Spinal cord (tissue), 10 donors: ENCODE data around the gene APEH. TPM values are rescaled to one million over a fixed set of nuclear protein-coding genes. Genes with fewer than 3 reads are reported as not detected.
"Not testable (repeated sequence)": the region's sequence is repeated elsewhere in the genome, so short reads cannot be mapped to it uniquely, and the experiment has no call there.

Experiments
- DNase-seq, 6 donors: peaks; one replicate each; pipeline versions ENCODE4 v3.0.0 to v3.0.0-alpha.2; 2013 to 2015; ENCODE audit warnings: low spot score in 6 of 6, low read depth in 4 of 6
- H3K27ac ChIP-seq: one replicate; pipeline ENCODE4 v1.5.1; 2013; ENCODE audit warnings: low read depth, low read length, control low read depth
- H3K27me3 ChIP-seq: one replicate; pipeline ENCODE4 v1.6.1; 2013; ENCODE audit warnings: low read length; ENCODE audit not compliant: control insufficient read depth, insufficient read depth
- H3K36me3 ChIP-seq: one replicate; pipeline ENCODE4 v1.6.1; 2013; ENCODE audit warnings: low read length; ENCODE audit not compliant: control insufficient read depth, insufficient read depth
- H3K4me1 ChIP-seq: one replicate; pipeline ENCODE4 v1.6.1; 2013; ENCODE audit warnings: low read length; ENCODE audit not compliant: control insufficient read depth, insufficient read depth
- H3K4me3 ChIP-seq: one replicate; pipeline ENCODE4 v1.5.1; 2013; ENCODE audit warnings: low read depth, low read length, control low read depth
- H3K9me3 ChIP-seq: one replicate; pipeline ENCODE4 v1.6.1; 2013; ENCODE audit warnings: low read length; ENCODE audit not compliant: control insufficient read depth, insufficient read depth
- WGBS: methylation state at CpG from one replicate; pipeline ENCODE4 v1.1.5; 2013; ENCODE audit warnings: missing lambda C conversion rate; ENCODE audit not compliant: insufficient coverage; 5-methylcytosine and 5-hydroxymethylcytosine counted together
- polyA plus RNA-seq, 2 donors: library from polyadenylated mRNA; unstranded; fragments of 120-200 nt; gene quantifications; one replicate each; pipeline ENCODE4 v1.2.1, GENCODE V29; 2013; ENCODE audit not compliant: insufficient read length in 2 of 2
- total RNA-seq, 2 donors: library from RNA; depleted of rRNA in 1 of 2; stranded (reverse); fragments of 120-200 nt in 1 of 2; fragments of >200 nt in 1 of 2; gene quantifications; one replicate each; pipeline versions ENCODE4 v1.2.3 to v1.2.4, GENCODE V29; 2013 to 2014
- donor health status: healthy.

The APEH gene
- total and polyA plus RNA-seq, 4 donors: 68.3 to 116 (median 104) TPM

DNA sequence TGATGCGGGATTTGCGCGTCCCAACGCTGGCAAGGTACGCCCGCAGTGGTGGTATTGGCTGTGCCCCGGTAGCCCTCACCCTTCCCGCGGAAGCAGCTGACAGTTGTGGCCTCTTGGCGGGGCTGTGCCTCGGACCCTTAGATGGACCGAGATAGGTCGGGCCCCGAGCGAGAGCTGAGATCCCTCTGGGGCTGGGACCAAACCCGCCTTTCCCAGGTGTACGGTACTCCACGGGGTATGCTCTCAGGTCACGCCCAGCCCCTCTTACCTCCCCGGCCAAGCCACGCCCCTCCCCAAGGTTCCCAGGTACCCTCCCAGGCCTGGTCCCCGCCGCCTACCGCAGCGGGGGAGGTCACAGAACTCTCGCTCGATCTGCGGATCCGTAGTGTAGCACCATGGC is 12.2 kb downstream of the APEH start:
- DNase-seq: peak in 1 of 6 donors; percentile 18
- H3K9me3 ChIP-seq, H3K27ac ChIP-seq, H3K27me3 ChIP-seq: not testable (repeated sequence)
- WGBS: 2% methylated on average over 16 of the region's 29 CpGs
- peaks cover 40% of the 10 kb centered on the region for H3K36me3 ChIP-seq
- H3K4me1 ChIP-seq: peaks cover 48% of the 10 kb centered on the region
- H3K4me3 ChIP-seq: peak overlapping the region; percentile 33

DNA sequence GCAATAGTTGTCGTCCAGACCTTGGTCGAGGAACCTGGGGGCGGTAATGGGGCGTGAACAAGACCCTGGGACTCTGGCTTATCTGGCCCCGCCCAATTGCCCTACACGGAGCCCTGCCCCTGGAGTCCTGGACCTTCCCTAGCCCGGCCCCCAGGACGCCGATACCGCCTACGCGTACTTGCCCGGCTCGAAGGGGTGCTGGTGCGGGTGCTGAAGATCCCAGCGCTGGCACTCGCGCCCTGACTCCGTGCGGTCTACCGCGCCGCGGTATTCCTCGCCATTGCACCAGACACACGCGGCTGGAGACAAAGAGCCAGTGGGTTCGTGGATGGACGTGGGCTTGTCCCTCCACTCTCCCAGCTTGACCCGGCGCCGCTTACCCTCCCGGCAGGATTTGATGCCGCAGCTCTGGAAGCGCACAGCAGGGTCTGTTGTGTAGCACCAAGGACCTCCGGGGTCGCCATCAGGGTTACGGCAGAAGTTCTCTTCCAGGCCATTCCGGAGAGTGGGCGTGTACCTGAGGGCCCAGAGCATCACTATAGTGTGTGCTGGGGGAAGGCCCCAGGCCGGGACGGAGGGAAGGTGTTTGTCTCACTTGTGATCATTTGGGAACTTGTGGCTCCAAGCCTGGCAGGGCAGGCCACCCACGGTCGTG is 12.7 kb downstream of the APEH start:
- DNase-seq: peak in 2 of 6 donors; percentile 54 to 77
- not testable (repeated sequence) for H3K27ac ChIP-seq, H3K9me3 ChIP-seq, H3K27me3 ChIP-seq
- peaks cover 51% of the 10 kb centered on the region for H3K4me1 ChIP-seq
- H3K36me3 ChIP-seq: peaks cover 35% of the 10 kb centered on the region
- 7% methylated on average over 41 of the region's 44 CpGs for WGBS
- H3K4me3 ChIP-seq: peak overlapping the region; percentile 33

DNA sequence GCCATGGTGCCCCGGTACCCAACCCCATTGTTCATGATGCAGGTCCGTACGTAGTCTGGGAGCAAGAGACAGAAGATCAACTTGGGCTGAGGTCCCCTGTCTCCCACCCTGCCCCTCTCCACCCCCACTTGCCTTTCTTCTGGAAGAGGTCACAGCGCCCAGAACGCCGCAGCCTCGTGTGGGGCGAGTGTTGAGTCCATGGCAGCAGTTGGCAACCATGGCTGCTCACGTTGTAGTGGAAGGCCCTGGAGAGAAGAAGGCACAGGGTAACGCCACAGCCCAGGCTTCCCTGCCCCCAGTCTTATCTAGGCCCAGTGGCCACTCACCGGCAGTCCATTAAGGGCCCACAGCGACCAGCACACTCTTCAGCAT is 13.3 kb downstream of the APEH start:
- H3K9me3 ChIP-seq, H3K27ac ChIP-seq, H3K4me3 ChIP-seq, DNase-seq, H3K27me3 ChIP-seq: not testable (repeated sequence)
- WGBS: 89% methylated on average over 9 of the region's 12 CpGs
- Histone ChIP-seq H3K36me3 (peaks cover 30% of the 10 kb centered on the region), H3K4me1 (peaks cover 51% of the 10 kb centered on the region)

DNA sequence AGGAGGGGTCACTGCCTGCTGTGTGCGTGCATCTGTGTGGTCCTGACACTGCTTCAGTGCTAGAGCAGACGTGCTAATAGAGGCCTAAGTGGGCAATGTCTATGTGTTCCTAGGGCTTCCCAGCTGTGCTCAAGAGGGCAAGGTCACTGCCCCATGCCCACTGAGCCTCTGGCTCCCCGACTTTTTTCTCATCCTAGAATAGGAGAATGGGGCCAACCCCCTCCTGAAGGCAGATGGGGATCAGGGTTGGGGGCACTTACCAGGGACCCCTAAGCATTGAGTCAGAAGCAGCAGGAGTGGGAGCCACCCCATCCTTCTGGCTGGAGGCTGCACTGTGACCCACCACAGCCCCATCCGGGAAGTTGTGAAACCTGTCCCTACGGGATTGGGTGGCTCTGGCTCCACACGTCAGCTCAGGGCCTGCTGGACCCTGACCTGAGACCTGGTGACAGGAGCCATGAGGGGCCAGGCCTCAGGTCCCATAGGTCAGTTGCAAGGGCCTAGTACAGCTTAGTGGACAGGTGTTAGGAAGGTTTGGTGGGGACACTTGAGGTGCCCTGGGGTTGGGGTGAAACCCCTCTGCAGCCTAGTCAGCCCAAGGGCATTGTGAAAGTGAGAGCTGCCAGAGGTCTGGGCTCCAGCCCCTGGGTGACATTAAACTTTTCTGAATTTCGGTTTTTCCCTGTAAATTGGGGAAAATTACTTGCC is 14.3 kb downstream of the APEH start:
- peaks cover 51% of the 10 kb centered on the region for H3K4me1 ChIP-seq

DNA sequence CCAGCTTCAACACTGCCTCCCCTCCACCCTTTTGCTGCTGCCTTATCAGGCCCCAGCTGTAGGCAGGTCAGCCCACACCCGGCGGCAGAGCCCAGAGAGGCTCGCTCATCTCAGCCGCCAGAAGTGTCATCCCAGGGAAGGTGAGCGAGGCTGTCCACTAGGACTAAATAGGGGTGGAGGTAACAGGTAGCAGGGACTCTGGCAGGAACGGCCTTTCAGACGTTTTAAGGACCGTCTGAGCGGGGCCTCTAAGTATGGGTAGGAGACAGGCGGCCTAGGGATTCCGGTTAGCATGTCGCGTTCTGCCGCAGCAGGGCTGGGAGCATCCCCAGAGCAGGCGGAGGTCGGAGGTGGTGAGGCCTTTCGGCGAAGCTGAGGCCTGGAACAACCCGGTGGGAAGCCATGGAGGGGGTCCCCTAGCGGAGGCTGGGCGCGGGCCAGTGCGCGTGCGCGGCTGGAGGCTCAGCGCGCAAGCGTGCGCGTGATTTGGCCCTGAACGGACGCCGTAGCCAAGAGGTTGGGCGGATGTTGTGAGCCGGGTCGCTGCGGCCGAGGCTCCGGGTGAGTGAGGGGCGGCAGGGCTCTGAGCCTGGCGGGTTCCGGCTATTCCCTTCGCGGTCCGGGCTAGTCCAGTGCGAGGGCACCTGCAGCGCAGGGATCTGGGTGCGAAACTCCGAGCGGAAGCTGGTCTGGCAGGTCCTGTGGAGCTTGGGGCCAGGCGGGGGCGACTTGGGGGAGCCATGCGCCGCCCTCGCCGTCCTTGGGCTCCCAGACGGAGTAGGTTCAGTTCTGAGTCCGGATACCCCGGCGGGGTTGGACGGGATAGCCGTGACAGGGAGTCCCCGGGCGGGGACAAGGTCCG is 15.1 kb downstream of the APEH start, which contains the start of the genes MST1 and RNF123:
TSS of gene MST1 (minus strand) at position 429 of the 862 bp plus-strand sequence. CDS start 783 bp downstream, outside the sequence.
TSS of gene RNF123 (plus strand) at position 512 of the 862 bp plus-strand sequence. CDS start 1,609 bp downstream, outside the sequence.
- 2% methylated on average over 63 of the region's 66 CpGs for WGBS
- Histone ChIP-seq H3K9me3 (no peaks in the 10 kb centered on the region), H3K27me3 (no peaks in the 10 kb centered on the region), H3K4me3 (peak within 1 kb of the TSS; percentile 95), H3K4me1 (peaks cover 51% of the 10 kb centered on the region), H3K27ac (peak within 1 kb of the TSS; percentile 75), H3K36me3 (peaks cover 12% of the 10 kb centered on the region)
- DNase-seq: peak; percentile 86 to 98 (median 90)

More for the DNA sequence above, 14.3 kb downstream of the APEH start:
- H3K9me3 ChIP-seq, DNase-seq, H3K27me3 ChIP-seq: not testable (repeated sequence)
- WGBS: 87% methylated on average over 5 of the region's 7 CpGs
- Histone ChIP-seq H3K36me3 (peaks cover 19% of the 10 kb centered on the region), H3K27ac (peak overlapping the region; percentile 75), H3K4me3 (peak overlapping the region; percentile 95)

DNA sequence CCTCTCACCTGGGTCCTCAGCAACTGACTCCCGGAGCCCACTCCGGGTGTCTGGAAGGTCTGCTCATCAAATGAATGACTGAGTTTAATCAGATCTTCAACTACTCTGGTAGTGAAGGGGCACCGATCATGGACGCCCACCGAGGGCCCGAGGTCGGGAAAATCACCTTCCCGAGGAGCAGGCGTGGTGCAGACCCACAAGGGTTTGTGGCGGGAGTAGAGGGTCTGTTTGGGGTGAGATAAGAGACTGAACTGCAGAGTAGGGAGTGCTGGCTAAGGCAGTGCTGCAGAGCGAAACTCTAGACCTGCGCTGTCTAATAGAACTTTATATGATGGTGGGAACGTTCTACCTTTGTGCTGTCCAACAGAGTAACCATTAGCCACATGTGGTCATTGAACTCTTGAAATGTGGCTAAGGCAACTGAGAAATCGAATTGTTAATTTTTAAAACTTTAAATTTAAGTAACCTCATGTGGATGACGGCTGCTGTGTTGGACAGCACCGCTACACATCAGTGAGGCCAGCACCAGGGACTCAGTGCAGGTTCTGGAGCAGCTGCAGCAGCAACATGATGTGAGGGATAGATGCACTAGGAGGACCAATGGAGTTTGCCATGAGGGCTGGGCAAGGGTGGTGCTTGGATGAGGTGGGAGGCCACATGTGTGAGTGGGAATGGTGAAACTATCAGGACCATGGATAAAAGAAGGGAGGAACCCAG is 15.9 kb downstream of the APEH start:
- H3K27ac ChIP-seq, H3K27me3 ChIP-seq, H3K9me3 ChIP-seq, DNase-seq, H3K36me3 ChIP-seq: not testable (repeated sequence)
- H3K4me3 ChIP-seq: peak overlapping the region; percentile 95
- H3K4me1 ChIP-seq: peaks cover 51% of the 10 kb centered on the region
- 6% methylated on average over 12 of the region's 16 CpGs for WGBS

DNA sequence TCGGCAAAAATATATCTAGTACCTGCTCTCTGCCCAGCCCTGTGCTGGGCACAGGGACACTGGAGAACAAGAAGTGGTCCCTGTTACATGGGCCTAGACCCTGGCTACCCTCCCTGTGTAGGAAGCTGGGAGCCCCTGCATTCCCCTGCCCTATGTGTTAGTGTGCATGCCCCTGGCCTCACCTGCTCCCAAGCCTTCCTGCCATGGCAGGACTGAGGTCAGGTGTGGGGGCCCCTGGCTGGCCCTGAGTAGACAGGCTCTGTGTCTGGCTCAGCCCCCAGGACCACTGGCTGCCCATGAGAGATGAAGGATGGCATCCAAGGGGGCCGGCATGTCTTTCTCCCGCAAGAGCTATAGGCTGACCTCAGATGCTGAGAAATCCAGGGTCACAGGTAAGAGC is 16.7 kb downstream of the APEH start:
- H3K27ac ChIP-seq, H3K36me3 ChIP-seq, DNase-seq, H3K27me3 ChIP-seq, H3K4me3 ChIP-seq, H3K9me3 ChIP-seq: not testable (repeated sequence)
- 93% methylated on average over 2 of the region's 3 CpGs for WGBS
- H3K4me1 ChIP-seq: peaks cover 46% of the 10 kb centered on the region

DNA sequence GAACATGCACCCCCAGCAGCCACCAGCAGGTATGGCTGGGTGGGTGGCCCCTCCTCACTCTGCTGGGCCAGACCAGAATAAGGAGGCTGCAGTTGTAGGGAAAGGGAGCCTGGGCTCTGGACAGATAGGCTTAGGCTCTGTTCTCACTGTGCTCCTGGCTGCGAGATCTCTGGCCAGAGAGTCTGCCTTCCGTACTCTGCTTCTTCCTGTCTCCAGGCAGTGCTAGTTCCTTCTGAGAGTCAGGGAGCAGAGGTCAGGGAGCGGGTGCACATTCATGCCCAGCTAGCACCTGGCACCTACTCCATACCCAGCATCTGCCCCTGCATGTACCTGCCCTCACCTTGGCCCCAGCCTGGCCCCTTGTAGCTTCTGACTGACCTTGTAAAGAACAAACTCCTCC is 17.3 kb downstream of the APEH start:
- not testable (repeated sequence) for H3K4me3 ChIP-seq, H3K9me3 ChIP-seq, H3K27me3 ChIP-seq, H3K36me3 ChIP-seq, DNase-seq, H3K27ac ChIP-seq
- peaks cover 42% of the 10 kb centered on the region for H3K4me1 ChIP-seq
- 97% methylated on average over 3 of the region's 3 CpGs for WGBS
